GM13977 (cell line): ENCODE data around the gene LAMB4.

ENCODE experiments used
- DNase-seq: peaks from one replicate; pipeline ENCODE4 v3.0.0; 2012; ENCODE audit warnings: low spot score
- in situ Hi-C: fragments of 300-500 bp; cut with MboI; formaldehyde crosslinking; loops from one replicate; pipeline ENCODE4 v1.12.0; 2022; ENCODE audit warnings: low sequenced_read_pairs, low pct_unique_long_range_greater_than_20kb, mixed read lengths, inconsistent platforms; ENCODE audit not compliant: unreplicated experiment
- TF ChIP-seq, protein P1 (sequence below): IDR thresholded peaks from 2 replicates; pipeline ENCODE4 v1.5.1; 2012; ENCODE audit warnings: mild to moderate bottlenecking, control low read depth; ENCODE audit not compliant: insufficient read depth; ENCODE audit errors: extremely low read depth, missing control alignments

The LAMB4 gene

DNA sequence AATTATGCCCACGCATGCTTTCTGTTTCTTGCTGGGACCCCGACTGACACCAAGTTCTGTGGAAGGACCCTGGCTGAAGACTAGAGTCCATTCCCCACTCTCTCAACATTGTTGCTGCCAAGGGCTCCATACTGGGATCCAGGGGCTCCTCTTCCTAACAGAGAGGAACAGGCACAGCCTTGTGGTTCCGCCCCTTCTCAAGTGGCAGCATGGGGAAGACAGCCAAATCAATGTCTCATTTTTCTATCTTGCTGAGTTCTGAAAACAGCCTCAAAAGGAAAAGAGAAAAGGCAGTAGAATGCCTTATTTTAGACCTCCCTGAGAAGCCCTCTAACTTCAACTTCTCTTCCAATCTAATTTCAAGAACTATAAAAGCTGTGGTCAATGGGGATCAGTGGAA lies 103.5 kb downstream of the LAMB4 start:
- DNase-seq = no peak
- in situ Hi-C loops = no loop called here
- TF ChIP-seq, protein P1, sequence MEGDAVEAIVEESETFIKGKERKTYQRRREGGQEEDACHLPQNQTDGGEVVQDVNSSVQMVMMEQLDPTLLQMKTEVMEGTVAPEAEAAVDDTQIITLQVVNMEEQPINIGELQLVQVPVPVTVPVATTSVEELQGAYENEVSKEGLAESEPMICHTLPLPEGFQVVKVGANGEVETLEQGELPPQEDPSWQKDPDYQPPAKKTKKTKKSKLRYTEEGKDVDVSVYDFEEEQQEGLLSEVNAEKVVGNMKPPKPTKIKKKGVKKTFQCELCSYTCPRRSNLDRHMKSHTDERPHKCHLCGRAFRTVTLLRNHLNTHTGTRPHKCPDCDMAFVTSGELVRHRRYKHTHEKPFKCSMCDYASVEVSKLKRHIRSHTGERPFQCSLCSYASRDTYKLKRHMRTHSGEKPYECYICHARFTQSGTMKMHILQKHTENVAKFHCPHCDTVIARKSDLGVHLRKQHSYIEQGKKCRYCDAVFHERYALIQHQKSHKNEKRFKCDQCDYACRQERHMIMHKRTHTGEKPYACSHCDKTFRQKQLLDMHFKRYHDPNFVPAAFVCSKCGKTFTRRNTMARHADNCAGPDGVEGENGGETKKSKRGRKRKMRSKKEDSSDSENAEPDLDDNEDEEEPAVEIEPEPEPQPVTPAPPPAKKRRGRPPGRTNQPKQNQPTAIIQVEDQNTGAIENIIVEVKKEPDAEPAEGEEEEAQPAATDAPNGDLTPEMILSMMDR = no peak

DNA sequence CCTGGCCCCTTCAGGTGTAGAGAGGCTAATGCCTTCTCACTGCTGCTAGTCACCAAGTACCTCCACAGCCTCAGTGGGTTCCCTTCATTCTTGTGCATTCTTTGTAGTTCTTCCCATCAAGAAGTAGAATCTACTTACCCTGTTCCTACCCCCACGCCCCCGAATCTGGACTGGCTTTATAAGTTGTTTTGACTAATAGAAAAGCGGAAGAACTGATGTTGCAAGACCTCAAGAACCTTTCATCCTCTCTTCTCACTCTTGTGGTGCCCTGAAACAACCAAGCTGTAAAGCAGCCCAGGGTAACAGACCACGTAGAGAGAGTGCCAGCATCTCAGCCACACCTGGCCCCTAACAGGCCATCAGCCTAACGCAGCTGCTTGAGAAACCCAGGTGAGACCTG lies 104.0 kb downstream of the LAMB4 start:
- in situ Hi-C loops = no loop called here
- no peak for DNase-seq
- TF ChIP-seq, protein P1 = no peak

DNA sequence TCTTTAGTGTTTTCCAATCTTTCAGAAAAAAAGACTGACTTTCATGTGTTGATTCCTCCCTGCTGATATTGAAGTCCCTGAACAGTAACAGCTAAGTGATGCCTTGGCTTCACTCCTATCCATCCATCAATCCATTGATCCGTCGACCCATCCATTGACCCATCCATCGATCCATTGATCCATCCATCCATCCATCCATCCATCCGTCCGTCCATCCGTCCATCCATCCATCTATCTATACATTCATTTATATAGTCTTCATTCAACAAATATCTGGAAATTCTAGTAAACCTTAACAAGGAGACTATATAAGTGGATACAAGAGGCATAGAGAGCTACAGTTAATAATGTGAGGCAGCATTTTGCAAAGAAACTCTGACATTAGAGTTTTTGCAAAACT lies 105.6 kb downstream of the LAMB4 start:
- in situ Hi-C loops = no loop called here
- TF ChIP-seq, protein P1 = no peak
- no peak for DNase-seq

DNA sequence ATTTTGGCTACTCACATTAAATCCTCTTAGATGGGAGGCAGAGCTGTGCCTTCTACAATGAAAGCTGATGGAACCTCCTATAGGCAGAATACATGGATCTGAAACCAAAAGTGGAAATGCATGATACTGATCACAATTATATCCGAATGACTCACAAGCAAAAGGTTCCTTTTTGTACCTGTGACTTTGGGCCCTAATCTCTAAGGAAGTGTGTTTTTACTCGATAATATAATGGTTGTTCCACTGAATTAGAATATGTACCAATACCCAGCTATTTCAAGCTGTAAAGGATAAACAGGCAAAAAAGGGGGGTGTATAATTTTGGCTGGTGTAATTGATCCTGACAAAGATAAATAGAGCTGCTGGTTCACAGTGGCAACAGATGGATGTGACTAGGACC lies 109.6 kb downstream of the LAMB4 start:
- in situ Hi-C loops = no loop called here
- no peak for DNase-seq
- TF ChIP-seq, protein P1 = no peak

DNA sequence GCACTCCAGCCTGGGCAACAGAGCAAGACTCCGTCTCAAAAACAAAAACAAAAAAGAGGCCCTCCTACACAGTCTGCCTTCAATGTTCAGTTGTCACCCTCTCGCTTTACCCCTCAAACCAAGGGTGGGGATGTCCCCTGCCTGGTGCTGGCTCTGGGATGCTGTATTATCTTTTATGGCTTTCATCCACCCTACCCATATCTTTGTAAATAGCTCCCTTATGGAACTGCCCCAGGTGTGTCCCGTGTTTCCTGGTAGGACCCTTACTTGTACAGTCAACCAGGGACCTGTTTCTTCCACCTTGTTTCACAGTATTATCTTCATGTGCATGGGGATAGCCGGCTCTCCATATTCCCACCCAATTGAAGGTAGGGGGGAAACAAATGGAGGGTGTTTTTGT lies 111.5 kb downstream of the LAMB4 start:
- DNase-seq = no peak
- TF ChIP-seq, protein P1 = no peak
- in situ Hi-C loops = no loop called here

DNA sequence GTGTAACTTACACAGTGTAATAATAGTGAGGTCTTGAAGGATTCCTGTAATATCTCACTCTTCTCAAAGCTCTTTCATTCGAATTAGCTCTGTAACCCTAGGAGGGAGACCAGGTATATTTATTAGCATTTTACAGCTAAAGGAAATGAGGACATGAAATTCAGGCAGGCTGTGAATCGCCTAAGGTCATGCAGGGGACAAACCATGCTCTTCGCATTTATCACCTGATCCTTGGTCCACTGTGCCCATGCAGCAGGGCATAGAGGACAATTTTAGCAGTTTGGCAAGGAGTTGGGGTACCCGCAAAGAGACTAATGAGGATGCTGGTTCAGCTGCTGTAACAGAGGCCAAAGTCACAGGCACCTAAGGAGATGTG lies 112.4 kb downstream of the LAMB4 start:
- in situ Hi-C loops = no loop called here
- TF ChIP-seq, protein P1 = no peak

More for the DNA sequence above, 112.4 kb downstream of the LAMB4 start:
- no peak for DNase-seq
